Fibroblast of the aortic adventitia (primary cell): Measurements from ENCODE around the gene IMMT. TPM values are rescaled to one million over a fixed set of nuclear protein-coding genes. Genes with fewer than 3 reads are reported as not detected.
"Not testable (repeated sequence)": the region's sequence is repeated elsewhere in the genome, so short reads cannot be mapped to it uniquely, and the experiment has no call there.

Experiments used
- DNase-seq: peaks from one replicate; pipeline ENCODE4 v3.0.0-alpha.2; 2010; ENCODE audit warnings: low read depth
- H3K4me3 ChIP-seq: 2 replicates; pipeline ENCODE4 v1.5.1; 2011; ENCODE audit warnings: low read depth, mild to moderate bottlenecking, control low read depth, low read length, moderate library complexity
- CTCF ChIP-seq: IDR thresholded peaks from 2 replicates; pipeline ENCODE4 v1.5.1; 2011; ENCODE audit warnings: mild to moderate bottlenecking, low read length, control low read depth, inconsistent platforms; ENCODE audit not compliant: insufficient read depth
- total RNA-seq: library from RNA; depleted of rRNA; stranded (reverse); fragments of >200 nt; gene quantifications from 2 replicates; pipeline ENCODE4 v1.2.3, GENCODE V29; 2012; ENCODE audit warnings: low replicate concordance

The IMMT gene
- total RNA-seq: 47.8 and 76.6 TPM in 2 replicates

- DNase-seq: peak; percentile 96
- TF ChIP-seq CTCF: no peak
- H3K4me3 ChIP-seq: peak within 1 kb of the TSS; percentile 95
These were observed at the start of gene IMMT for GRCh38 chr2:86195055-86195807. Gene IMMT, minus strand, starts transcription at chr2:86195462. Its CDS starts 80 bp downstream, at chr2:86195382.

- DNase-seq, H3K4me3 ChIP-seq: not testable (repeated sequence)
These were observed 49.5 kb upstream of the IMMT start for GRCh38 chr2:86244781-86245180.

- no peak for DNase-seq
- no peak overlapping the region for H3K4me3 ChIP-seq
- TF ChIP-seq CTCF: no peak
These were observed 48.9 kb upstream of the IMMT start for GRCh38 chr2:86243950-86244733.

- H3K4me3 ChIP-seq: no peak overlapping the region
- no peak for TF ChIP-seq CTCF
- DNase-seq: no peak
These were observed 48.0 kb upstream of the IMMT start for GRCh38 chr2:86243272-86243671.

- no peak for DNase-seq
- H3K4me3 ChIP-seq: no peak overlapping the region
- TF ChIP-seq CTCF: no peak
These were observed 46.3 kb upstream of the IMMT start for GRCh38 chr2:86241611-86242010.

GRCh38 chr2:86240251-86240650 lies 45.0 kb upstream of the IMMT start:
- no peak for TF ChIP-seq CTCF
- H3K4me3 ChIP-seq: no peak overlapping the region
- no peak for DNase-seq

- H3K4me3 ChIP-seq: no peak overlapping the region
- DNase-seq: no peak
- no peak for TF ChIP-seq CTCF
These were observed 44.5 kb upstream of the IMMT start for GRCh38 chr2:86239745-86240144.
